SK-N-SH treated with all-trans-retinoic acid at 6 μM for 48 hours (cell line): ENCODE measurements around the gene RNF19B.

ENCODE experiments used
- RARB ChIP-seq: fragments of 250-450 bp; sonication (Bioruptor Pico); IDR thresholded peaks from 2 replicates; pipeline ENCODE4 v1.8.0; 2021; ENCODE audit warnings: mild to moderate bottlenecking, moderate library complexity
- TCF4 ChIP-seq: fragments of 250-450 bp; sonication (Bioruptor Pico); IDR thresholded peaks from 2 replicates; pipeline ENCODE4 v1.8.0; 2021; ENCODE audit warnings: mild to moderate bottlenecking, moderate library complexity, borderline replicate concordance
- TSHZ2 ChIP-seq: fragments of 250-450 bp; sonication (Bioruptor Pico); IDR thresholded peaks from 2 replicates; pipeline ENCODE4 v1.5.0; 2020; ENCODE audit warnings: mild to moderate bottlenecking, moderate library complexity
- ZC3H10 ChIP-seq: fragments of 250-450 bp; sonication (Bioruptor Pico); IDR thresholded peaks from 2 replicates; pipeline ENCODE4 v1.5.1; 2021; ENCODE audit warnings: mild to moderate bottlenecking, moderate library complexity
- ZFP3 ChIP-seq: fragments of 250-450 bp; sonication (Bioruptor Pico); IDR thresholded peaks from 2 replicates; pipeline ENCODE4 v1.5.0; 2020; ENCODE audit warnings: mild to moderate bottlenecking, moderate library complexity
- ZNF70 ChIP-seq: fragments of 450-650 bp; formaldehyde crosslinking; IDR thresholded peaks from 2 replicates; pipeline ENCODE4 v1.5.0; 2020; ENCODE audit warnings: mild to moderate bottlenecking, moderate library complexity
- TF ChIP-seq, protein P1 (sequence below): fragments of 250-450 bp; sonication (Bioruptor Pico); IDR thresholded peaks from 2 replicates; pipeline ENCODE4 v1.5.1; 2021; ENCODE audit warnings: mild to moderate bottlenecking, moderate library complexity

- no peak for TF ChIP-seq ZFP3
- TF ChIP-seq ZNF70 (CRISPR knock-in tag), result no peak
- TF ChIP-seq TSHZ2, result no peak
- no peak for TF ChIP-seq TCF4 (CRISPR knock-in tag)
- TF ChIP-seq, protein P1, sequence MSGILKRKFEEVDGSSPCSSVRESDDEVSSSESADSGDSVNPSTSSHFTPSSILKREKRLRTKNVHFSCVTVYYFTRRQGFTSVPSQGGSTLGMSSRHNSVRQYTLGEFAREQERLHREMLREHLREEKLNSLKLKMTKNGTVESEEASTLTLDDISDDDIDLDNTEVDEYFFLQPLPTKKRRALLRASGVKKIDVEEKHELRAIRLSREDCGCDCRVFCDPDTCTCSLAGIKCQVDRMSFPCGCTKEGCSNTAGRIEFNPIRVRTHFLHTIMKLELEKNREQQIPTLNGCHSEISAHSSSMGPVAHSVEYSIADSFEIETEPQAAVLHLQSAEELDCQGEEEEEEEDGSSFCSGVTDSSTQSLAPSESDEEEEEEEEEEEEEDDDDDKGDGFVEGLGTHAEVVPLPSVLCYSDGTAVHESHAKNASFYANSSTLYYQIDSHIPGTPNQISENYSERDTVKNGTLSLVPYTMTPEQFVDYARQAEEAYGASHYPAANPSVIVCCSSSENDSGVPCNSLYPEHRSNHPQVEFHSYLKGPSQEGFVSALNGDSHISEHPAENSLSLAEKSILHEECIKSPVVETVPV (CRISPR knock-in tag), result no peak
- TF ChIP-seq RARB, result no peak
- no peak for TF ChIP-seq ZC3H10
Measured at GRCh38 chr1:32890516-32891240, 73.9 kb downstream of the RNF19B start.
